ENCODE data around the gene PUS10.

DNA sequence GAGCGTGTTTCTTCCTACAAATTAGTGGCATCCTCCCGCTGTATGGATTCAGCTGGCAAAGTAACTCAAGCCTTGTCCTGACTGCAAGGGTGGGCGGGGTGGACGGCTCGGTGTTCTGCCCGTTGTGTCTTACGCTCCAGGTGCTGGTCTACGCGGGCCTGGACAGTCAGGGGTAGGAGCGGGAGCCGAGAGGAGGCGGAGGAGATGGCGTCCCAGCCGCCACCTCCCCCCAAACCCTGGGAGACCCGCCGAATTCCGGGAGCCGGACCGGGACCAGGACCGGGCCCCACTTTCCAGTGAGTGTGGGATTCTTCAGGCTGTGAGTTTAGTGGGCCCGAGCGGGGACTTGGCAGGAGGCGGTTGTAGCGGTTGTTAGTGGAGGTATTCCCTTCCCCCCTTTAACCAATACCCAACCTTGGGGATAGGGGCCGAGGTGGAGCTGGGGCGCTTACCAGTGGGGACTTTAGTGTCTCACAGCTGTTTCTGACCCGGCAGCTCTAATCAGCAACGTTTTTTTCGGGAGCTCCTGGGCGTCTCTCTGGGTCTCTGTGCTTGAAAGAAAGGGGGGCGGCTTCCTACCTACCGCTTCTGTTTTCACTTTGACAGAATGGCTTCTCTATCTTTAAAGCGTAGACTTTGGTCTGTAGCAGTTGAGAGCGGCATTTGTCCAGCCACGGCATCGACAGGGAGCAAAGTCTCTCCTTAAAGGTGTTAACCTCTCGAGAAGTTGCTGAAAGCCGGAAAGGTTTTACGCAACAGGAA is at the start of gene PUS10, which contains the start of gene PEX13:
- TF ChIP-seq, protein P1, sequence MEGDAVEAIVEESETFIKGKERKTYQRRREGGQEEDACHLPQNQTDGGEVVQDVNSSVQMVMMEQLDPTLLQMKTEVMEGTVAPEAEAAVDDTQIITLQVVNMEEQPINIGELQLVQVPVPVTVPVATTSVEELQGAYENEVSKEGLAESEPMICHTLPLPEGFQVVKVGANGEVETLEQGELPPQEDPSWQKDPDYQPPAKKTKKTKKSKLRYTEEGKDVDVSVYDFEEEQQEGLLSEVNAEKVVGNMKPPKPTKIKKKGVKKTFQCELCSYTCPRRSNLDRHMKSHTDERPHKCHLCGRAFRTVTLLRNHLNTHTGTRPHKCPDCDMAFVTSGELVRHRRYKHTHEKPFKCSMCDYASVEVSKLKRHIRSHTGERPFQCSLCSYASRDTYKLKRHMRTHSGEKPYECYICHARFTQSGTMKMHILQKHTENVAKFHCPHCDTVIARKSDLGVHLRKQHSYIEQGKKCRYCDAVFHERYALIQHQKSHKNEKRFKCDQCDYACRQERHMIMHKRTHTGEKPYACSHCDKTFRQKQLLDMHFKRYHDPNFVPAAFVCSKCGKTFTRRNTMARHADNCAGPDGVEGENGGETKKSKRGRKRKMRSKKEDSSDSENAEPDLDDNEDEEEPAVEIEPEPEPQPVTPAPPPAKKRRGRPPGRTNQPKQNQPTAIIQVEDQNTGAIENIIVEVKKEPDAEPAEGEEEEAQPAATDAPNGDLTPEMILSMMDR (IDR thresholded peaks at IDR 0.05; ENCODE audit: borderline replicate concordance, extremely low read depth, low read length, poor library complexity, severe bottlenecking), result no peak
- no peak for TF ChIP-seq EZH2 (IDR thresholded peaks at IDR 0.05; ENCODE audit: borderline replicate concordance, low read depth, low read length, severe bottlenecking)

Data from DND-41 (cell line).